Progenitor cell of endocrine pancreas (in vitro differentiated cells): Measurements from ENCODE around the gene PRR19. TPM values are rescaled to one million over a fixed set of nuclear protein-coding genes. Genes with fewer than 3 reads are reported as not detected.
A peak's percentile ranks its signal among the peaks of the same experiment; 100 is the strongest.

Experiments
- DNase-seq: peaks from one replicate; pipeline ENCODE4 v3.0.0; 2021; ENCODE audit warnings: low spot score; ENCODE audit not compliant: unreplicated experiment
- H3K27ac Mint-ChIP-seq: 2 replicates; pipeline ENCODE4 v1.8.0; 2021; ENCODE audit warnings: mild to moderate bottlenecking, moderate library complexity, mixed read lengths
- H3K27me3 Mint-ChIP-seq: 2 replicates; pipeline ENCODE4 v1.8.0; 2021; ENCODE audit warnings: mixed read lengths
- H3K36me3 Mint-ChIP-seq: 2 replicates; pipeline ENCODE4 v1.8.0; 2022; ENCODE audit warnings: mixed read lengths; ENCODE audit not compliant: insufficient read depth
- H3K4me1 Mint-ChIP-seq: 2 replicates; pipeline ENCODE4 v1.8.0; 2021; ENCODE audit warnings: low read depth, mixed read lengths
- H3K4me3 Mint-ChIP-seq: 2 replicates; pipeline ENCODE4 v1.8.0; 2021; ENCODE audit warnings: low read depth, mild to moderate bottlenecking, moderate library complexity, mixed read lengths
- H3K9me3 Mint-ChIP-seq: 2 replicates; pipeline ENCODE4 v1.8.0; 2021; ENCODE audit warnings: low read depth, mixed read lengths
- CTCF ChIP-seq: fragments of 200-600 bp; sonication (generic); IDR thresholded peaks from one replicate; pipeline ENCODE4 v1.5.0; 2021; ENCODE audit warnings: antibody characterized with exemption, mild to moderate bottlenecking; ENCODE audit not compliant: unreplicated experiment
- total RNA-seq: library from RNA; stranded (reverse); gene quantifications from 2 replicates; pipeline ENCODE4 v1.2.1, GENCODE V29; 2021

The PRR19 gene
- total RNA-seq, 1 donor from 2014 or later = 3.4 TPM

- Mint-ChIP-seq H3K9me3 (no peaks in the 10 kb centered on the region), H3K36me3 (peaks cover 12% of the 10 kb centered on the region), H3K4me3 (no peak overlapping the region), H3K4me1 (peaks cover 8% of the 10 kb centered on the region), H3K27me3 (no peaks in the 10 kb centered on the region), H3K27ac (no peak overlapping the region)
- TF ChIP-seq CTCF = no peak
- no peak for DNase-seq
Measured at GRCh38 chr19:42297039-42297438, 4.9 kb upstream of the PRR19 start.

GRCh38 chr19:42303101-42303464 is 1.2 kb downstream of the PRR19 start:
- H3K27me3 Mint-ChIP-seq = no peaks in the 10 kb centered on the region
- peak overlapping the region; percentile 95 for H3K27ac Mint-ChIP-seq
- H3K36me3 Mint-ChIP-seq = peaks cover 3% of the 10 kb centered on the region

GRCh38 chr19:42303876-42304275 is 1.9 kb downstream of the PRR19 start:
- peak overlapping the region; percentile 95 for H3K27ac Mint-ChIP-seq

More at GRCh38 chr19:42303101-42303464, 1.2 kb downstream of the PRR19 start:
- no peaks in the 10 kb centered on the region for H3K9me3 Mint-ChIP-seq
- TF ChIP-seq CTCF = no peak
- peak overlapping the region; percentile 96 for H3K4me3 Mint-ChIP-seq
- peaks cover 16% of the 10 kb centered on the region for H3K4me1 Mint-ChIP-seq
- DNase-seq = no peak

GRCh38 chr19:42306646-42307045 is 4.7 kb downstream of the PRR19 start:
- Mint-ChIP-seq H3K36me3 (no peaks in the 10 kb centered on the region), H3K27me3 (peaks cover 6% of the 10 kb centered on the region), H3K27ac (no peak overlapping the region), H3K9me3 (no peaks in the 10 kb centered on the region), H3K4me1 (peaks cover 10% of the 10 kb centered on the region), H3K4me3 (no peak overlapping the region)
- no peak for DNase-seq
- TF ChIP-seq CTCF = no peak

More at GRCh38 chr19:42303876-42304275, 1.9 kb downstream of the PRR19 start:
- Mint-ChIP-seq H3K4me1 (peaks cover 16% of the 10 kb centered on the region), H3K4me3 (no peak overlapping the region), H3K36me3 (peaks cover 3% of the 10 kb centered on the region), H3K9me3 (no peaks in the 10 kb centered on the region), H3K27me3 (no peaks in the 10 kb centered on the region)
- no peak for TF ChIP-seq CTCF
- no peak for DNase-seq

- H3K36me3 Mint-ChIP-seq = no peaks in the 10 kb centered on the region
- peaks cover 30% of the 10 kb centered on the region for H3K27me3 Mint-ChIP-seq
- H3K4me1 Mint-ChIP-seq = peaks cover 3% of the 10 kb centered on the region
- TF ChIP-seq CTCF = no peak
- H3K27ac Mint-ChIP-seq = no peak overlapping the region
- DNase-seq = no peak
- no peaks in the 10 kb centered on the region for H3K9me3 Mint-ChIP-seq
- H3K4me3 Mint-ChIP-seq = no peak overlapping the region
Measured at GRCh38 chr19:42309686-42310085, 7.8 kb downstream of the PRR19 start.
